Measurements from ENCODE around the gene ANXA10.
"Not testable (repeated sequence)": the region's sequence is repeated elsewhere in the genome, so short reads cannot be mapped to it uniquely, and the experiment has no call there.

The ANXA10 gene, protein sequence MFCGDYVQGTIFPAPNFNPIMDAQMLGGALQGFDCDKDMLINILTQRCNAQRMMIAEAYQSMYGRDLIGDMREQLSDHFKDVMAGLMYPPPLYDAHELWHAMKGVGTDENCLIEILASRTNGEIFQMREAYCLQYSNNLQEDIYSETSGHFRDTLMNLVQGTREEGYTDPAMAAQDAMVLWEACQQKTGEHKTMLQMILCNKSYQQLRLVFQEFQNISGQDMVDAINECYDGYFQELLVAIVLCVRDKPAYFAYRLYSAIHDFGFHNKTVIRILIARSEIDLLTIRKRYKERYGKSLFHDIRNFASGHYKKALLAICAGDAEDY

GRCh38 chr4:168092176-168092712 lies at the start of gene ANXA10:
Gene ANXA10, plus strand, starts transcription at chr4:168092537. Its CDS starts 164 bp downstream, at chr4:168092701.
- DNase-seq (ENCODE audit: low read depth in 2 of 2) = no peak

- no peak for DNase-seq (ENCODE audit: low read depth in 2 of 2)
Measured at GRCh38 chr4:168045354-168045753, 47.0 kb upstream of the ANXA10 start.

DNA sequence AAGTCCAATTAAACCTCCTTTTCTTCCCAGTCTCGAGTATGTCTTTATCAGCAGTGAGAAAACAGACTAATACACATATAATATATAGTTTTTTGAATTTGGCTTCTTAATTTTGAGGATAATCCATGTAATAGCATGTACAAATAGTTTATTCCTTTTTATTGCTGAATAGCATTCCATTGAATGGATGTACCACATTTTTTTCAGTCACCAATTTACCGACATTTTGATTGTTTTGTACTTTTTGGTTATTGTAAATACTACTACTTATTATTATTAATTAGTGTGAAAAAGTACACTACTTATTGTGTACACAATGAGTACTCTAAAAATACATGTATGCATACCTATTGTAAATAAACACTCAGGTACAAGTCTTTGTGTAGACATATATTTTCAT lies 42.3 kb upstream of the ANXA10 start:
- no peak for DNase-seq (ENCODE audit: low read depth in 2 of 2)

DNA sequence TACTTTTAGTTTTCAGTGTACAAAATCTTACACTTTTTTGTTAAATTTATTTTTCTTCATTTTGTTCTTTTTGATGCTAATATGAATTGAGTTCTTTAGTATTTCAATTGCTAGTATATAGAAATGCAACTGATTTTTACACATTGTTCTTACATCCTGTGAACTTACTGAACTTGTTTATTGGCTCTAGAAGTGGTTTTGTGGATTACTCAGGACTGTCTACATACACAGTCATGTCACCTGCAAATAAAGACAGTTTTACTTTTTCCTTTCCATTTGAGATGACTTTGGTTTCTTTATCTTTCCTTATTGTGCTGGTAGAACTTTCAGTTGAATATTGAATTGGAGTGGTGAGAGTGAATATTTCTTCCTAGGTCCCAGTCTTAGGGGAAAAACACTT lies 40.8 kb upstream of the ANXA10 start:
- DNase-seq (ENCODE audit: low read depth in 2 of 2) = no peak

- no peak for DNase-seq (ENCODE audit: low read depth in 2 of 2)
Measured at GRCh38 chr4:168057412-168057811, 34.9 kb upstream of the ANXA10 start.

DNA sequence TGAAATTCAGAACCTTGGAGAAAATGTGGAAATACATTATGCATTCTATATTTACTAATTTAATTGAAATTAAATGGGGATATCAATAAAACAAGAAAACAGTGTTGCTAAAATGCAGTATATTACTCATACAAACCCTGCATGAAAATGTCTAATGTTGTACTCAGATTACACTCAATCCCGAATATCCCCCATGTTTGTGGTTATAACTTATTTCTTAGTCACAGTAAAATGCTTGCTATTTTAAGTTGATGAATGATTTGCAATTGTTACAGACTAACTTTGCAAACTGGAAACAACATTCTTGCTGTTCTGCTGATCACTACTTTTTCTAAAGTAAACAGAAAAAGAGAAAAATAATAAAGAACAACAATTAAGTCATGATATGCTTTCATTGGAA lies 33.1 kb upstream of the ANXA10 start:
- DNase-seq (ENCODE audit: low read depth in 2 of 2) = no peak

DNA sequence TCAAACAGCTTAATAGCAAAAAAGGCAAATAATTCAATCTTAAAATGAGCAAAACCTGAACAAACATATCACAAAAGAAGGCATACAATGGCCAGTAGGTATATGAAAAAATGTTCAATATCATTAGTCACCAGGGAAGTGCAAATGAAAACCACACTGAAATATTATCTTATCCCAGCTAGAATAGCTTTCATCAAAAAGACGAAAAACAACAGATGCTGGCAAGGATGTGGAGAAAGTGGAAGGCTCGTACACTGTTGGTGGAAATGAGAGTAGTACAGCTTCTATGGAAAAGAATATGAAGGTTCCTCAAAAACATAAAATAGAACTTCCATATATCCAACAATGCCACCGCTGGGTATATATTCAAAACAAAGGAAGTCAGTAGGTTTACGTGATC lies 29.3 kb upstream of the ANXA10 start:
- no peak for DNase-seq (ENCODE audit: low read depth in 2 of 2)

DNA sequence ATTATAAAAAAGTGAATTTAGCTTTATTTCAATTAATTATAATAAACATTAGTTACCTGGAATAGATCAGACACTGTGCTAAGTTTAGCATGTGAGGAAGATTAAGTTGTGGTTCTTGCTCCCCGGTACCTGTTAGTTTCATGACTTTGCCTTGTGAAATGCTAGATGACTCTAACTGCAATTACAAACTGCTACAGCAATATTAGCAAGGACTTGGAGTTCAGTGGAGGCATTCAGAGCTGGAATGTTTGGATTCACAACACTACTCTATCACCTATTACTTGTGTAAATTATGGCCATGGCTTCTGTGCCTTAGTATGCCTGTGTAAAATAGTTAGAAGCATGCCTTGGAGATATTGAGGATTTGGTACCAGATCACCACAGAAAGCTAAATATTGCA lies 21.4 kb upstream of the ANXA10 start:
- DNase-seq (ENCODE audit: low read depth in 2 of 2) = no peak

DNA sequence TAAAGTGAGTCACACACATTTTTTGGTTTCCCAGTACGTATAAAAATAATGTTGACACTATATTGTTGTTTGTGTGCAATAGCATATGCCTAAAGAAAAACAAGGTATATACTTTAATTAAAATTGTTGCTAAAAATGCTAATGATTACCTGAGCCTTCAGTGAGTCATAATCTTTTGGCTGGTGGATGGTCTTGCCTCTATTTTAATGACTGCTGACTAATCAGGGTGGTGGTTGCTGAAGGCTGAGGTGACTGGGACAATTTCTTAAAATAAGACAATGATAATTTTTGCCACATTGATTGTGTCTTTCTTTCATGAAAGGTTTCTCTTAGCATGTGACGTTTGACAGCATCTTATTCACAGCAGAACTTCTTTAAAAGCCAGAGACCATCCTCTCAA lies 21.0 kb upstream of the ANXA10 start:
- no peak for DNase-seq (ENCODE audit: low read depth in 2 of 2)

- DNase-seq (ENCODE audit: low read depth in 2 of 2) = no peak
Measured at GRCh38 chr4:168074861-168075260, 17.5 kb upstream of the ANXA10 start.

- DNase-seq (ENCODE audit: low read depth in 2 of 2) = no peak
Measured at GRCh38 chr4:168076989-168077725, 15.2 kb upstream of the ANXA10 start.

DNA sequence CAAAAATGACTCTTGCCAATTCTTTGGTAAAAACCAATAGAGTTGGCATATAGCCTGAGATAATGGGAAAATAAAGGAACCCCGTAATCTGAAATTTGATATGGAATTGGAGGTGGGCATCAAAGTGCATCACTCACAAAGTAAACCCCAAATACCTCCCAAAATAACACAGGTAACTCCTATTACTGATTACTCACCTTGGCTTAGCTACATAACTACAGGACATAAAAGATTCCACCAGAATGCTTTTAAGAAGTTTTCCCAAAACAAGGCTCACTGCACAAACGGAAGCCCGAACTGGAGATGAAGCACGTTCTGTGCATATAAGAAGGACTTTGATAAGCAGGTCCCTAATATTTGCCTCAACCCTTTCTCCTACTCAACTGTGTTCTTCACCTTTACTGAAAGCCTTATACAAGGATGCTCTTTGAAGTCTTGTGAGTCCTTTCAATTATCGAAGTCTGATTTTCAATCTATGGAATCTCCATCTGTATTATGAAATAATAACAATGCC lies 14.6 kb upstream of the ANXA10 start:
- no peak for DNase-seq (ENCODE audit: low read depth in 2 of 2)

GRCh38 chr4:168082379-168082778 lies 10.0 kb upstream of the ANXA10 start:
- no peak for DNase-seq (ENCODE audit: low read depth in 2 of 2)

DNA sequence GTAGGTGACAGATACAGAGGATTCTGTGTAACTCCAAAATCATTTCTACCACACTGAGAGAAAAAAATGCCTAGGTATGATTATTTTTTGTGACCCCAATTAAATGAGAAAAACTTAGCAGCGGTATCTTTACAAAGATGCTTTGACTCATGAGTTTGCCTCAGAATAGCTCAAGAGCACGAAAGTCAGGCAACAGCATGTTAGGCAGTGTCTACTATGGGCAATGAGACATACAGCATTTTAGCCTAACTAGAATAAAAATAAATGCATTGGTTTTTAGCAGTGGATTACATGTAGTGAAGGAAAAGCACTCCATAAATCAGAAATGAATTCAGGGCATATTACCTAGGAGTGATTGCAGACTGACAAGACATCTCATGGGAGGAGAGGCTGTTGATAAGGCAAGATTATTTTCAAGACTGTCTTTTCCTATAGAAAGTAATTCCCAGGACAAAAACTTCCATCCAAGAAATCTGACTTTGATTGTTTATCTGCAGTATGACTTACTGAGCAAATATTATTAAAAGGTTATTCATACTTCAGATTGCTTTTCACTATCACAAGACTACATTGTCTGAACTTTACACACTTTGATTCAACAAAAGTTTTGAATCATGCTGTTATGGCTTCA lies 3.6 kb downstream of the ANXA10 start:
- DNase-seq (ENCODE audit: low read depth in 2 of 2) = no peak

DNA sequence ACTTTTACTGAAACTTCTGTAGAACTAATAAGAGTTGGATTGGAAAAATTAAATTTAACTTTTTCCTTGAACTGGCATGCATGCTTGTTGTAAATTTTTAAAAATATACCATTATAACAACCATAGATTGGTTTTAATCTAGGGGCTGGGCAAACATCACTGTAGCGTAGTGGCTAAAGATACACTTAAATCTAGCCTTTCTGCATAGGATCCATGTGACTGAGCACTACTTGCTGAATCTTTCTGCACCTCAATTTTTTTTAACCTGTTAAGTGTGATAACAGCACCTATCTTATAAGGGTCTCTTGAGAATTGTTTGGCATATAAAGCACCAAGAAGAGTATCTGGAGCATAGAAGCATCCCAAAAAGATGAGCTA lies 4.1 kb downstream of the ANXA10 start:
- DNase-seq (ENCODE audit: low read depth in 2 of 2) = no peak

DNA sequence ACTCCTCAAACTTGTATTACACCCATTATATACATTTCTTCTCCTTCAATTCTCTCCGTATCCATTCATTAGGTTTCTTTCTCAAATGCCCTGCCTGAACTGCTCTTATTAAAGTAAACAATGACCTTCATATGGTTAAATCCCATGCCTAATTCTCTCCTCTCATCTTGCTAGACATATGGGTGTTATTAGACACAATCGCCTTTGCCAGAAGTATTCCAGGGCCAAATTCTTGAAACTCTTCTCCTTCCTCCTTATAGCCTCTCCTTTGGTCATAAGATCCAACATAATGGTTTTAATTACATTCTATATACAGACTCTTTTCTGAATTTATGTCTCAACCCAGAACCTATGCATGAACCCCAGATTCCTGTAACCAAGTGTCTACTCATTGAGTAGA lies 4.8 kb downstream of the ANXA10 start:
- no peak for DNase-seq (ENCODE audit: low read depth in 2 of 2)

DNA sequence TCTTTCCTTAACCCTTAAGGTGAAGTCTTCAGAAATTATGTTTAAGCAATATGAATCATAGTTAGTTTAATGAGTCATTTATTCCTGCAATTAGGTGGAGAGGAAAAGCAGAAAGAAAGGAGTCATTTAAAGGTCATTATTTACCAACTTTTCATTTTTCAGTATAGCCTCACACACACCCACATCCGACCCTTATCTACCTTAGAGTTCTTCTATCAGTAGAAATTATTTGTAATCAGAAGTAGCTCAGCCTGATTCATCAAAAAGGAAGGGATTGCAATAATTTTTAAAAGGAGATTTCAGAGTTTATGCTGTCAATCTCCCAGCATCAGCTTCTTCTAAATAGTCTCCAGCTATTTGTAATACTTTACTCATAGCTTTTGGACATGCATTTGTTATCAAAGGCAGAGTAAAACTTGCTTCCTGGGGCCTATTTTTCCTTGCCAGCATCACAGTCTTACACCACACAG lies 5.9 kb downstream of the ANXA10 start:
- no peak for DNase-seq (ENCODE audit: low read depth in 2 of 2)

- DNase-seq (ENCODE audit: low read depth in 2 of 2) = no peak
Measured at GRCh38 chr4:168099195-168099594, 6.9 kb downstream of the ANXA10 start.

GRCh38 chr4:168101026-168101425 lies 8.7 kb downstream of the ANXA10 start:
- no peak for DNase-seq (ENCODE audit: low read depth in 2 of 2)

- no peak for DNase-seq (ENCODE audit: low read depth in 2 of 2)
Measured at GRCh38 chr4:168102403-168102802, 10.1 kb downstream of the ANXA10 start.

DNA sequence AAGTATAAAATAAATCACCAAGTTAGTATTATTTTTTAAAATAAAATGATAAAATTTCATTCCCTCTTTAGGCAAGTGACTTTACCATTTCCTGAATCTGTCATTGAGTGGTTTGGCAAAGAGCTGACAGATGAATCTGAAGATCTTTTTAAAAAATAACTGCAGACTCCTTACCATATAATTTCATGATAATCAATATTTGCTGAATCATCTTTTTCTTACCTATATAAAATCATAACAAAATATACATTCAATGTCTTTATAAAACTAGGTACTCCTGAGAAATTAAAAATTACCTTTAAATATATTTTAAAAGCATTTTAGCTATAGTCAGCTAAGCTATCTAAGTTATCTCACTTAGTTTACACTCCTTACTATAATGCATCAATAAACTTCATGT lies 17.2 kb downstream of the ANXA10 start:
- no peak for DNase-seq (ENCODE audit: low read depth in 2 of 2)

GRCh38 chr4:168113059-168113458 lies 20.7 kb downstream of the ANXA10 start:
- not testable (repeated sequence) for DNase-seq (ENCODE audit: low read depth in 2 of 2)

Measured in stimulated activated CD8-positive, alpha-beta memory T cell treated with anti-CD3 and anti-CD28 coated beads, Interleukin-2, amount 100 ng/mL, for 1 hour (primary cell).